ENCODE results near the gene KRT25. TPM values are rescaled to one million over a fixed set of nuclear protein-coding genes. Genes with fewer than 3 reads are reported as not detected.

Gene KRT25
- total and polyA plus RNA-seq, 2 of the 4 experiments (the other 2 are of a cell fraction): not detected

GRCh38 chr17:40777971-40778370, 22.8 kb upstream of the KRT25 start:
- H3K9me1 ChIP-seq (ENCODE audit: insufficient read depth, low read length): no peaks in the 10 kb centered on the region
- no peak overlapping the region for H3K4me3 ChIP-seq (ENCODE audit: insufficient read depth, low read depth, low read length)
- no peaks in the 10 kb centered on the region for H3K36me3 ChIP-seq (ENCODE audit: control insufficient read depth, insufficient read depth, low read length)
- dilution Hi-C loops (cut with HindIII; ENCODE audit: low sequenced_read_pairs, unreplicated experiment): no loop called here
- H3K9ac ChIP-seq (ENCODE audit: low read depth, low read length): no peak overlapping the region
- no peak overlapping the region for H2BK5ac ChIP-seq (ENCODE audit: low read depth, low read length, poor library complexity, severe bottlenecking)
- H4K91ac ChIP-seq (ENCODE audit: insufficient read depth, low read depth, low read length): no peak overlapping the region
- no peak overlapping the region for H2AK5ac ChIP-seq (ENCODE audit: low read depth, low read length)
- H2BK20ac ChIP-seq (ENCODE audit: low read depth, low read length): no peak overlapping the region
- H3K27ac ChIP-seq (ENCODE audit: insufficient read depth, low read length): no peak overlapping the region
- H2BK15ac ChIP-seq (ENCODE audit: low read depth, low read length): no peak overlapping the region
- no peak overlapping the region for H3K4ac ChIP-seq (ENCODE audit: low read depth, low read length)
- no peaks in the 10 kb centered on the region; the same call in 1 of the 2 replicates for H3K9me3 ChIP-seq (ENCODE audit: control insufficient read depth, insufficient read depth, low read length)
- intact Hi-C loops (cut with micrococcal nuclease): no loop called here
- H4K5ac ChIP-seq (ENCODE audit: low read depth, low read length): no peak overlapping the region
- ChIA-PET POLR2A (ENCODE audit: unreplicated experiment) (no interaction called here), CTCF (no interaction called here)
- no peak overlapping the region for H3K18ac ChIP-seq (ENCODE audit: low read depth, low read length)
- no peak overlapping the region for H3K23ac ChIP-seq (ENCODE audit: low read depth, low read length)
- no peak for TF ChIP-seq MXI1 (IDR thresholded peaks at IDR 0.05; ENCODE audit: borderline replicate concordance, low read depth, low read length)
- TF ChIP-seq POLR2A (IDR thresholded peaks at IDR 0.05; ENCODE audit: low read depth, low read length): no peak
- TF ChIP-seq CEBPB (IDR thresholded peaks at IDR 0.05; ENCODE audit: low read depth, low read length): no peak
- TF ChIP-seq, protein P1, sequence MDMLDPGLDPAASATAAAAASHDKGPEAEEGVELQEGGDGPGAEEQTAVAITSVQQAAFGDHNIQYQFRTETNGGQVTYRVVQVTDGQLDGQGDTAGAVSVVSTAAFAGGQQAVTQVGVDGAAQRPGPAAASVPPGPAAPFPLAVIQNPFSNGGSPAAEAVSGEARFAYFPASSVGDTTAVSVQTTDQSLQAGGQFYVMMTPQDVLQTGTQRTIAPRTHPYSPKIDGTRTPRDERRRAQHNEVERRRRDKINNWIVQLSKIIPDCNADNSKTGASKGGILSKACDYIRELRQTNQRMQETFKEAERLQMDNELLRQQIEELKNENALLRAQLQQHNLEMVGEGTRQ (IDR thresholded peaks at IDR 0.05; ENCODE audit: low read depth, low read length): no peak
- TF ChIP-seq FOS (IDR thresholded peaks at IDR 0.05; ENCODE audit: low read depth, low read length): no peak
- no peak for TF ChIP-seq ELK1 (IDR thresholded peaks at IDR 0.05; ENCODE audit: borderline replicate concordance, low read depth, low read length)
- TF ChIP-seq MAZ (IDR thresholded peaks at IDR 0.05; ENCODE audit: borderline replicate concordance, low read depth, low read length): no peak
- no peak for TF ChIP-seq SMC3 (IDR thresholded peaks at IDR 0.05; ENCODE audit: low read depth, low read length)
- TF ChIP-seq MAFK (IDR thresholded peaks at IDR 0.05; ENCODE audit: low read depth, low read length): no peak
- no peak for TF ChIP-seq NFE2L2 (IDR thresholded peaks at IDR 0.05; ENCODE audit: low read depth, low read length)
- no peak for TF ChIP-seq RCOR1 (IDR thresholded peaks at IDR 0.05; ENCODE audit: insufficient replicate concordance, low read length)
- TF ChIP-seq, protein P2, sequence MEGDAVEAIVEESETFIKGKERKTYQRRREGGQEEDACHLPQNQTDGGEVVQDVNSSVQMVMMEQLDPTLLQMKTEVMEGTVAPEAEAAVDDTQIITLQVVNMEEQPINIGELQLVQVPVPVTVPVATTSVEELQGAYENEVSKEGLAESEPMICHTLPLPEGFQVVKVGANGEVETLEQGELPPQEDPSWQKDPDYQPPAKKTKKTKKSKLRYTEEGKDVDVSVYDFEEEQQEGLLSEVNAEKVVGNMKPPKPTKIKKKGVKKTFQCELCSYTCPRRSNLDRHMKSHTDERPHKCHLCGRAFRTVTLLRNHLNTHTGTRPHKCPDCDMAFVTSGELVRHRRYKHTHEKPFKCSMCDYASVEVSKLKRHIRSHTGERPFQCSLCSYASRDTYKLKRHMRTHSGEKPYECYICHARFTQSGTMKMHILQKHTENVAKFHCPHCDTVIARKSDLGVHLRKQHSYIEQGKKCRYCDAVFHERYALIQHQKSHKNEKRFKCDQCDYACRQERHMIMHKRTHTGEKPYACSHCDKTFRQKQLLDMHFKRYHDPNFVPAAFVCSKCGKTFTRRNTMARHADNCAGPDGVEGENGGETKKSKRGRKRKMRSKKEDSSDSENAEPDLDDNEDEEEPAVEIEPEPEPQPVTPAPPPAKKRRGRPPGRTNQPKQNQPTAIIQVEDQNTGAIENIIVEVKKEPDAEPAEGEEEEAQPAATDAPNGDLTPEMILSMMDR (conservative IDR thresholded peaks at IDR 0.05; ENCODE audit: low read depth, low read length): no peak
- TF ChIP-seq BHLHE40 (IDR thresholded peaks at IDR 0.05; ENCODE audit: low read depth, low read length): no peak
- TF ChIP-seq CHD1 (IDR thresholded peaks at IDR 0.05; ENCODE audit: low read depth, low read length): no peak
- no peak for TF ChIP-seq RFX5 (IDR thresholded peaks at IDR 0.05; ENCODE audit: low read depth, low read length)
- TF ChIP-seq RAD21 (IDR thresholded peaks at IDR 0.05; ENCODE audit: low read length): no peak
- H3K27me3 ChIP-seq (ENCODE audit: control insufficient read depth, insufficient read depth, low read length): peaks cover 45% of the 10 kb centered on the region
- in situ Hi-C loops (cut with MboI; ENCODE audit: low sequenced_read_pairs): loop anchor here (25.0 kb wide), 1 partner anchor 416 kb away; the partner anchor contains the start of gene GJD3
- WGBS, 2 experiments (ENCODE audit: extremely low coverage in 2 of 2, insufficient read length in 1 of 2): no CpG with 5 or more reads among the region's 3 CpGs
- no peaks in the 10 kb centered on the region for H4K20me1 ChIP-seq (ENCODE audit: insufficient read depth, low read length)
- H3K14ac ChIP-seq (replicated peaks; ENCODE audit: low read depth, low read length): no peak overlapping the region
- H4K8ac ChIP-seq (ENCODE audit: low read depth in 2 of 2, low read length in 2 of 2): no peak overlapping the region
- DNase-seq (no peak), ATAC-seq (ENCODE audit: low read depth) (no peak)
- no TSS peak for BruUV-seq (replicated peaks)
- H2BK120ac ChIP-seq (ENCODE audit: low read depth, low read length): no peak overlapping the region
- no peak overlapping the region for H2AFZ ChIP-seq (replicated peaks; ENCODE audit: low read length, poor library complexity)
- no peak overlapping the region for H3K56ac ChIP-seq (ENCODE audit: extremely low read depth, insufficient read depth, low read length)
- no peak overlapping the region for H2AK9ac ChIP-seq (replicated peaks; ENCODE audit: low read depth, low read length, poor library complexity)
- H3K4me2 ChIP-seq (ENCODE audit: low read depth, low read length): no peak overlapping the region
- no peaks in the 10 kb centered on the region for H3K4me1 ChIP-seq (ENCODE audit: control insufficient read depth, insufficient read depth, low read length)
- no peaks in the 10 kb centered on the region for H3K79me1 ChIP-seq (ENCODE audit: low read depth in 1 of 2, low read length in 2 of 2)
